Measurements from ENCODE around the gene SRBD1. TPM values are rescaled to one million over a fixed set of nuclear protein-coding genes. Genes with fewer than 3 reads are reported as not detected.

The SRBD1 gene
- total RNA-seq, 1 donor from 2014 or later, result 19.3 TPM

DNA sequence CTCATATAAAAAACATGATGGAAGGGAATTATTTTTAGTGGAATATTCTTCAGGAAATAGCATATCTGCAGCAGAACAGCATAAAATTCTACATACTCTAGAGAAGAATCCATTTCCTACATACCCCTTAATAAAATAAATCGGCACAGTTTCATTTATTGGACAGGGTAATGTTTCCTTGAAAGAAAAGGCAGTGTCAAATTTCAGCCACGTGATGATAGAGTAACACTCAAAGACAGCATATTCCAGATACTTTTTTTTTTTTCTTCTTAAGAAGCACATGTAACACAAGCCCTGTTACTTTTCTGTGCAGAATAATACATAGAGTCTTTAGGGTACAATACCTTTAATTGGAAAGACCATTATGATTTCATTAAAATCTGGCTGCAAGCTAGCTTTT lies 204.4 kb downstream of the SRBD1 start:
- no peak overlapping the region for H3K27ac Mint-ChIP-seq
- peaks cover 4% of the 10 kb centered on the region for H3K9me3 Mint-ChIP-seq
- peaks cover 11% of the 10 kb centered on the region for H3K36me3 Mint-ChIP-seq
- H3K4me3 Mint-ChIP-seq, result no peak overlapping the region
- DNase-seq (ENCODE audit: low spot score in 2 of 2, unreplicated experiment in 2 of 2), result no peak
- H3K4me1 Mint-ChIP-seq, result no peaks in the 10 kb centered on the region
- TF ChIP-seq, protein P1, sequence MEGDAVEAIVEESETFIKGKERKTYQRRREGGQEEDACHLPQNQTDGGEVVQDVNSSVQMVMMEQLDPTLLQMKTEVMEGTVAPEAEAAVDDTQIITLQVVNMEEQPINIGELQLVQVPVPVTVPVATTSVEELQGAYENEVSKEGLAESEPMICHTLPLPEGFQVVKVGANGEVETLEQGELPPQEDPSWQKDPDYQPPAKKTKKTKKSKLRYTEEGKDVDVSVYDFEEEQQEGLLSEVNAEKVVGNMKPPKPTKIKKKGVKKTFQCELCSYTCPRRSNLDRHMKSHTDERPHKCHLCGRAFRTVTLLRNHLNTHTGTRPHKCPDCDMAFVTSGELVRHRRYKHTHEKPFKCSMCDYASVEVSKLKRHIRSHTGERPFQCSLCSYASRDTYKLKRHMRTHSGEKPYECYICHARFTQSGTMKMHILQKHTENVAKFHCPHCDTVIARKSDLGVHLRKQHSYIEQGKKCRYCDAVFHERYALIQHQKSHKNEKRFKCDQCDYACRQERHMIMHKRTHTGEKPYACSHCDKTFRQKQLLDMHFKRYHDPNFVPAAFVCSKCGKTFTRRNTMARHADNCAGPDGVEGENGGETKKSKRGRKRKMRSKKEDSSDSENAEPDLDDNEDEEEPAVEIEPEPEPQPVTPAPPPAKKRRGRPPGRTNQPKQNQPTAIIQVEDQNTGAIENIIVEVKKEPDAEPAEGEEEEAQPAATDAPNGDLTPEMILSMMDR (IDR thresholded peaks at IDR 0.05; ENCODE audit: unreplicated experiment), result no peak
- H3K27me3 Mint-ChIP-seq (ENCODE audit: low read depth), result no peaks in the 10 kb centered on the region

DNA sequence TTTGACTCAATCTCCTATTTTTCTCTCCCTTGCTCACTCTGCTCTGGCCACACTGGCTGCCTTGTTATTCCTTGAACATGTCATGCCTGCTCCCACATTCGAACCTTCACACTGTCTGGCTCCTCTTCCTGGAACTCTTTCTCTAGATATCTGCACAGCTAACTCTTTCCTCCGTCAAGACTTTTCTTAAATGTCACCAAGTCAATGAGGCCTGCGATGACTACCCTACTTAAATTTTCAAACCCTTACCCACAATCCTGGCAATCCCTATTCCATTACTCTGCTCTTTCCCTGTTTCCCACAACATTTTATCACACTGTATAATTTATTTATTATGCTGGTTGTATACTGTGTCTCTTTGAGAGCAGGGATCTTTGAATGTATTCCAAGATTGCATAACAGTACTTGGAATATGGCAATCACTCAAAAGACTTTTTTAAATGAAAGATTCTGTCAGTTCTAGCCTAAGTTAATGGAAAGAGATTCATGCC lies 206.2 kb downstream of the SRBD1 start:
- Mint-ChIP-seq H3K9me3 (no peaks in the 10 kb centered on the region), H3K4me3 (no peak overlapping the region), H3K4me1 (no peaks in the 10 kb centered on the region), H3K27me3 (ENCODE audit: low read depth) (no peaks in the 10 kb centered on the region), H3K27ac (no peak overlapping the region), H3K36me3 (no peaks in the 10 kb centered on the region)
- TF ChIP-seq, protein P1 (IDR thresholded peaks at IDR 0.05; ENCODE audit: unreplicated experiment), result no peak
- no peak for DNase-seq (ENCODE audit: low spot score in 2 of 2, unreplicated experiment in 2 of 2)

DNA sequence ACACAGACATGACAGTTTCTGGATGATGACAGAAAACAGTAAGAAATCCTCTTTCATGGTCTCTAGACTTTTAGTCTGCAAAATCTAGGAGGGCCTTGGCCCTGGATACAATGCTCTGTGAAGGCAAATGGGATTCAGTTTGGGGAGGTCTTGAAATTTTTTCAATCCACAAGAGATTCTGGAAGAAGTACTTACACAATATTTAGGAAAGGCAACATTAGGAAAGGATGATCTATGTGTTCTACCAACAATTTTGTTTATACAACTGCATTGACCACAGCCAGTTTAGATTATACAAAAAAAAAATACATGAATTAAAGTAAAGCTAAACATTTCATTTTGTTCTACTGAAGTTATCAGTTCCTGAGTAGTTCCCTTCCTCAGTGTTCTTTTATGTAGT lies 208.0 kb downstream of the SRBD1 start:
- Mint-ChIP-seq H3K9me3 (no peaks in the 10 kb centered on the region), H3K27me3 (ENCODE audit: low read depth) (no peaks in the 10 kb centered on the region), H3K36me3 (no peaks in the 10 kb centered on the region), H3K4me3 (no peak overlapping the region), H3K4me1 (no peaks in the 10 kb centered on the region), H3K27ac (no peak overlapping the region)
- no peak for DNase-seq (ENCODE audit: low spot score in 2 of 2, unreplicated experiment in 2 of 2)
- TF ChIP-seq, protein P1 (IDR thresholded peaks at IDR 0.05; ENCODE audit: unreplicated experiment), result no peak

DNA sequence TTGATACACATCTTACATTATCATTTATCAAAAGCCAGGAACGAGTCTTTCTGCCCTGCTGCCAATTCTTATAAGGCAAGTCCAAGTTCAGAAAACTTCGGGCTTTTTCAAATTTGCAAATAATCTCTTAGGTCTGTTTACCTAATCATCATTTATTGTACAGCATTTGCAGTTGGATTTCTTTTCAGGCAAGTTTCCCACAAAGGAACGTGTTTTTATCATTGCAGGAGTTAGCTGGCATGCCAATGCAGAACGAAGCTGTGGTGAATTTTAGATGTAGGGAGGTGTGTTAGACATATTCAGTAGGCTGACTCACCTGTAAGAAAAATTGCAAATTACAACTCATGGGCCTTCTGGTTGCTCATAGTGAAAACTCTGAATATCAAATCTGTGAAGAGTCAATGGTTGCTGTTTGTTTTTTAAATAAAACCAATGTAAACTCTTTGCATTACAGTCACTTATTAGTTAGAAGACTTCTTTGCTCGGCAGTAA lies 209.6 kb downstream of the SRBD1 start:
- TF ChIP-seq, protein P1 (IDR thresholded peaks at IDR 0.05; ENCODE audit: unreplicated experiment), result no peak
- H3K27ac Mint-ChIP-seq, result no peak overlapping the region
- no peaks in the 10 kb centered on the region for H3K36me3 Mint-ChIP-seq
- no peaks in the 10 kb centered on the region for H3K4me1 Mint-ChIP-seq
- no peak for DNase-seq (ENCODE audit: low spot score in 2 of 2, unreplicated experiment in 2 of 2)
- H3K9me3 Mint-ChIP-seq, result no peaks in the 10 kb centered on the region
- no peaks in the 10 kb centered on the region for H3K27me3 Mint-ChIP-seq (ENCODE audit: low read depth)
- H3K4me3 Mint-ChIP-seq, result no peak overlapping the region

DNA sequence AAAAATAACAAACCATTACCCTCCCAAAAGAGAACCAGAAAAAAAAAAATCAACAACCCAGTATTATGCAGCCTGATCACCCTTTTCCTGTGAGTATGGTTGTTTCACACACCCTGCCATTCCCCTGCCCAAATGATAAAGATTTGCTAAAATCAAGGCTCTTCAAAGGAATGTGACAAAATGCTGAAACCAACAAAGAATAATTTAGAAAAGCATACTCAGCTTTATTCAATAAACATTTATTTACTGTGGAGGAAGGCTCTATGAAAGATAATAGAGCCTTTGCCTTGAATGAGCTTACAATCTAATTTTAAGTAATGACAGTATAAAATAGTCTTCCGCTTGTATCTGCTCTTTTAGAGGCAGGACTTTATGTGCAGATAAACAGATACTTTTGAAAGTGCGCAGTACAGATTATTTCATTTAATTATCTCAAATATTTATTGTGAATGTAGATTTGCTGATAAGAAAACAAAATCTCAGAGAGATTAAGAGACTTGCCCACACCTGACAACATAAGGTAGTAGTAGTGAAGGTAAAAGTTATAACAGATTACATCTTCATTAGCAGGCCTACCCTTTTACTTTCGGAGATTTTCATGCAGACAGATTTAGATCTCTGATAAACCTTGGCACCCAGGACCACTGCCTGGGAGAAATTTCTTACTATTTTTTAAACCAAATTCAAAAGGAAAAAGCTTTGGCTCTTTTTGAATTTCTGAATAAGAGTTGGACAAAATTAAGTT lies 211.9 kb downstream of the SRBD1 start:
- no peaks in the 10 kb centered on the region for H3K27me3 Mint-ChIP-seq (ENCODE audit: low read depth)

More for the DNA sequence above, 211.9 kb downstream of the SRBD1 start:
- Mint-ChIP-seq H3K4me1 (peaks cover 8% of the 10 kb centered on the region), H3K4me3 (no peak overlapping the region), H3K27ac (no peak overlapping the region), H3K36me3 (no peaks in the 10 kb centered on the region), H3K9me3 (no peaks in the 10 kb centered on the region)
- DNase-seq (ENCODE audit: low spot score in 2 of 2, unreplicated experiment in 2 of 2), result no peak
- TF ChIP-seq, protein P1 (IDR thresholded peaks at IDR 0.05; ENCODE audit: unreplicated experiment), result no peak

Data from mesothelial cell of epicardium (in vitro differentiated cells).